Mammary epithelial cell (primary cell): ENCODE data around the gene PIGU.

Experiments used
- CTCF ChIP-seq, 2 donors: IDR thresholded peaks in 1 of 2; conservative IDR thresholded peaks in 1 of 2; 2 replicates each; pipeline ENCODE4 v1.5.1; 2011 to 2012; ENCODE audit warnings: inconsistent platforms in 2 of 2, low read length in 2 of 2, mild to moderate bottlenecking in 2 of 2, control low read depth in 1 of 2, low read depth in 1 of 2; ENCODE audit not compliant: insufficient read depth in 1 of 2; ENCODE audit errors: extremely low read depth in 1 of 2
- EZH2 ChIP-seq: IDR thresholded peaks from 2 replicates; pipeline ENCODE4 v1.6.1; 2012; ENCODE audit warnings: low read length, inconsistent platforms, borderline replicate concordance

- TF ChIP-seq CTCF (conservative IDR thresholded peaks at IDR 0.05 in 1 of 2, IDR thresholded peaks at IDR 0.05 in 1 of 2; ENCODE audit: extremely low read depth in 1 of 2, insufficient read depth in 1 of 2, low read depth in 1 of 2, low read length in 2 of 2) (no peak), EZH2 (no peak)
These were observed 139.2 kb downstream of the PIGU start for GRCh38 chr20:34537651-34538050.
